ENCODE data around the gene TOGARAM2. TPM values are rescaled to one million over a fixed set of nuclear protein-coding genes. Genes with fewer than 3 reads are reported as not detected.

TOGARAM2 gene
- total RNA-seq, 1 experiment from 2014 or later, result 0.76 TPM

- Histone ChIP-seq H3K27ac (ENCODE audit: low read depth, low read length) (no peak overlapping the region), H2AFZ (ENCODE audit: low read depth, low read length, poor library complexity, severe bottlenecking) (no peak overlapping the region), H3K9ac (ENCODE audit: low read length) (no peak overlapping the region), H4K20me1 (ENCODE audit: insufficient read depth) (no peaks in the 10 kb centered on the region), H3K79me2 (ENCODE audit: insufficient read depth, low read length) (no peaks in the 10 kb centered on the region), H3K4me1 (ENCODE audit: control insufficient read depth in 1 of 2, insufficient read depth in 2 of 2, low read length in 2 of 2) (peaks cover 5 to 11% of the 10 kb centered on the region in 2 experiments; a peak in 3 of 4 replicates), H3K9me3 (ENCODE audit: control insufficient read depth in 1 of 2, insufficient read depth in 1 of 2, low read depth in 1 of 2, low read length in 2 of 2) (no peaks in the 10 kb centered on the region), H3K27me3 (ENCODE audit: insufficient read depth, low read length) (no peaks in the 10 kb centered on the region), H3K4me2 (ENCODE audit: low read length) (no peak overlapping the region), H3K9me2 (ENCODE audit: insufficient read depth) (no peaks in the 10 kb centered on the region), H3K4me3 (replicated peaks in 1 of 2; ENCODE audit: low read depth in 1 of 2, low read length in 2 of 2) (no peak overlapping the region), H3K36me3 (ENCODE audit: control insufficient read depth in 1 of 2, insufficient read depth in 2 of 2, low read length in 2 of 2) (no peaks in the 10 kb centered on the region)
- BruUV-seq (replicated peaks), result no TSS peak
- ChIA-PET RAD21 (ENCODE audit: low non-redundant PET in 1 of 2, low total read pairs in 2 of 2, uncharacterized antibody in 2 of 2, unreplicated experiment in 2 of 2) (no interaction called here), CTCF (no interaction called here), POLR2A (no interaction called here)
- TF ChIP-seq POLR2A (IDR thresholded peaks at IDR 0.05; ENCODE audit: borderline replicate concordance, extremely low read depth, insufficient read depth, insufficient read length) (no peak), ZBTB33 (IDR thresholded peaks at IDR 0.05; ENCODE audit: extremely low read depth, insufficient replicate concordance, low read length) (no peak), CBX3 (IDR thresholded peaks at IDR 0.05; ENCODE audit: low read depth) (no peak), JUND (IDR thresholded peaks at IDR 0.05) (no peak), TCF7L2 (IDR thresholded peaks at IDR 0.05; ENCODE audit: borderline replicate concordance, extremely low read depth, insufficient read depth, insufficient read length) (no peak), ZNF274 (IDR thresholded peaks at IDR 0.05; ENCODE audit: low read depth, low read length) (no peak), CEBPB (IDR thresholded peaks at IDR 0.05; ENCODE audit: low read depth) (no peak), SP1 (IDR thresholded peaks at IDR 0.05; ENCODE audit: low read depth) (no peak), REST (IDR thresholded peaks at IDR 0.05; ENCODE audit: low read depth) (no peak), RAD21 (IDR thresholded peaks at IDR 0.05; ENCODE audit: low read depth) (no peak), ELF1 (IDR thresholded peaks at IDR 0.05; ENCODE audit: borderline replicate concordance, low read depth) (no peak), EGR1 (IDR thresholded peaks at IDR 0.05; ENCODE audit: low read depth) (no peak), POLR2AphosphoS5 (IDR thresholded peaks at IDR 0.05; ENCODE audit: low read depth, low read length) (no peak), YY1 (IDR thresholded peaks at IDR 0.05; ENCODE audit: extremely low read depth, insufficient replicate concordance, low read depth, low read length) (no peak), SIN3A (IDR thresholded peaks at IDR 0.05; ENCODE audit: low read depth) (no peak), FOSL1 (IDR thresholded peaks at IDR 0.05; ENCODE audit: low read depth) (no peak), EZH2 (IDR thresholded peaks at IDR 0.05) (no peak)
- DNase-seq (ENCODE audit: low read depth, low spot score), result no peak
- ATAC-seq, result no peak
- intact Hi-C loops (cut with micrococcal nuclease), result no loop called here
Measured at GRCh38 chr2:29057006-29057405, 75.9 kb downstream of the TOGARAM2 start.
